Measurements from ENCODE around the gene IPO11.

The IPO11 gene

DNA sequence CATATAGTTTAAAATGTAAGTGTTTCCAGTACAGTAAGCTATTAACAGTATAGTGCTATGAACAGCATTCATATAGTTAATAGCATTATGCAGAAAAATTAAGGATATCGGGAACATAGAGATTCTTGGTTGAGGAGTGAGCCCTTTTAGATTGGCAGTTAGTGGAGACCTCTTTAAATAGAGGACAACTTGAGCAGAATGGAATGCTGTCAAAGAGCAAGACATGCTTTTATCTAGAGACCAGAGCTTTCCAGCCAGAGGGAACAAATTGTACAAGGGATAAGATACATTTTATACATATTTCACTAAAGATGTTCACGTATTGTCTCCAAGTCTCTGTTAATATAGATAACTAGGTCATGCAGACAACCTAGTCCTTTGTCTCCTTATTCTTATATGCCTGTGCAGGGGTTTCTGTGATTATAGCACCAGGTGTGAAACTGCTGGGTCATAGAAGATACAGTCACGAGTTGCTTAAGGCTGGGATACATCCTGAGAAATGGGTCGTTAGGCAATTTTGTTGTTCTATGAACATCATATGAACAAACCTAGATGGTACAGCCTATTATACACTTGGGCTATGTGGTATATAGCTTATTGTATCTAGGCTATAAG is 6.0 kb downstream of the IPO11 start:
- TF ChIP-seq ZFX (IDR thresholded peaks at IDR 0.05) = no peak
- TF ChIP-seq, protein P1, sequence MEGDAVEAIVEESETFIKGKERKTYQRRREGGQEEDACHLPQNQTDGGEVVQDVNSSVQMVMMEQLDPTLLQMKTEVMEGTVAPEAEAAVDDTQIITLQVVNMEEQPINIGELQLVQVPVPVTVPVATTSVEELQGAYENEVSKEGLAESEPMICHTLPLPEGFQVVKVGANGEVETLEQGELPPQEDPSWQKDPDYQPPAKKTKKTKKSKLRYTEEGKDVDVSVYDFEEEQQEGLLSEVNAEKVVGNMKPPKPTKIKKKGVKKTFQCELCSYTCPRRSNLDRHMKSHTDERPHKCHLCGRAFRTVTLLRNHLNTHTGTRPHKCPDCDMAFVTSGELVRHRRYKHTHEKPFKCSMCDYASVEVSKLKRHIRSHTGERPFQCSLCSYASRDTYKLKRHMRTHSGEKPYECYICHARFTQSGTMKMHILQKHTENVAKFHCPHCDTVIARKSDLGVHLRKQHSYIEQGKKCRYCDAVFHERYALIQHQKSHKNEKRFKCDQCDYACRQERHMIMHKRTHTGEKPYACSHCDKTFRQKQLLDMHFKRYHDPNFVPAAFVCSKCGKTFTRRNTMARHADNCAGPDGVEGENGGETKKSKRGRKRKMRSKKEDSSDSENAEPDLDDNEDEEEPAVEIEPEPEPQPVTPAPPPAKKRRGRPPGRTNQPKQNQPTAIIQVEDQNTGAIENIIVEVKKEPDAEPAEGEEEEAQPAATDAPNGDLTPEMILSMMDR (conservative IDR thresholded peaks at IDR 0.05) = no peak
- no peak overlapping the region for H3K27ac ChIP-seq

DNA sequence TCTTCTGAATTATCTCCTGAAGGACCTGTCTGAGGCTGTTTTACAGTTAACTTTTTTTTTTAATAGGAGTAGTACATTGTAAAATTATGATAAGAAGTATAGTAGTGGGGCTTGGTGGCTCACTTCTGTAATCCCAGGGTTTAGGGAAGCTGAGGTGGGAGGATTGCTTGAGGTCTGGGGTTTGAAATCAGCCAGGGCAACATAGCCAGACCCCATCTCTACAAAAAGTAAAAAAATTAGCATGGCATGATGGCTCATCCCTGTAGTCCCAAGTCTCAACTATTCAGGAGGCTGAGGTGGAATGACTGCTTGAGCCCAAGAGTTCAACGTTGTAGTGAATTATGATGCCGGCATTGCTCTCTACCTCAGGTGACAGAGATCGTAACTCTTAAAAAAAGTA is 7.0 kb downstream of the IPO11 start:
- no peak overlapping the region for H3K27ac ChIP-seq
- TF ChIP-seq ZFX (IDR thresholded peaks at IDR 0.05) = no peak
- TF ChIP-seq, protein P1 (conservative IDR thresholded peaks at IDR 0.05) = no peak

DNA sequence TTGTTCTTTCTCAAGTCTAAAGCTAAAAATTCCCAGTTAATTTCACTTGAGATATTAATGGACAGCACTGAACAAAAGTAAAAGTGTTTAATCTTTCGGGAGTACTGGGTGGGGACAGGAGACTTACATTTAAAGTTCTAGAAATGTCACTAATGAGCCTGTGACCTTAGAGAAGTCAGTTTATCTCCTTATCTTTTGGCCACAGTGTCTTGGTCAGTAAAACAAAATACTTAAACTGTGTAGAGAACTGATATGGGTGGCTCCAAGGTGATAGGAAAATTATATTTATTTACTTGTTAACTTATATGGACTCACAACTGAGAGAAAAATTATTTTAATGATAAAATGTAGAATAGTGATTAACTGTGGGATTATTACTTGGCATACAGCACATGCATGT is 8.9 kb downstream of the IPO11 start:
- no peak overlapping the region for H3K27ac ChIP-seq
- TF ChIP-seq ZFX (IDR thresholded peaks at IDR 0.05) = no peak
- TF ChIP-seq, protein P1 (conservative IDR thresholded peaks at IDR 0.05) = no peak

DNA sequence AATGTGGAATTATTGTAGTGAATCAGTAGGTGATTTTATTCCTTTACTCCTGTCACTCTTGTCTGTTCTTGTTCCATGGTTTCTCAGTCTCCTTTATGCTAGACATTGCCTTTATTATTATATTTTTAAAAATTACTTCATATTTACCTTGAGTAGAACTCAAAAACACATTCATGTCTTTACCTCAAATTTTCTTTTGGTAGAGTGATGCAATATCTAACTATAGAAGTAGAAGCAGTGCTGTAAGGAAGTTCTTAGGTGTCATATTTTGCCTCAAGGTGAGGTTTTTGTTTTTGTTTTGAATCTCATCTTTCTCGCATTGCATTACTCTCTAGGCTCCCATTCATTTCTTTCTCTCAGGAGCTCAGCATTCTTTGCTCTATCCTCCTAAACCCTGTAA is 12.2 kb downstream of the IPO11 start:
- no peak overlapping the region for H3K27ac ChIP-seq
- TF ChIP-seq, protein P1 (conservative IDR thresholded peaks at IDR 0.05) = no peak
- no peak for TF ChIP-seq ZFX (IDR thresholded peaks at IDR 0.05)

DNA sequence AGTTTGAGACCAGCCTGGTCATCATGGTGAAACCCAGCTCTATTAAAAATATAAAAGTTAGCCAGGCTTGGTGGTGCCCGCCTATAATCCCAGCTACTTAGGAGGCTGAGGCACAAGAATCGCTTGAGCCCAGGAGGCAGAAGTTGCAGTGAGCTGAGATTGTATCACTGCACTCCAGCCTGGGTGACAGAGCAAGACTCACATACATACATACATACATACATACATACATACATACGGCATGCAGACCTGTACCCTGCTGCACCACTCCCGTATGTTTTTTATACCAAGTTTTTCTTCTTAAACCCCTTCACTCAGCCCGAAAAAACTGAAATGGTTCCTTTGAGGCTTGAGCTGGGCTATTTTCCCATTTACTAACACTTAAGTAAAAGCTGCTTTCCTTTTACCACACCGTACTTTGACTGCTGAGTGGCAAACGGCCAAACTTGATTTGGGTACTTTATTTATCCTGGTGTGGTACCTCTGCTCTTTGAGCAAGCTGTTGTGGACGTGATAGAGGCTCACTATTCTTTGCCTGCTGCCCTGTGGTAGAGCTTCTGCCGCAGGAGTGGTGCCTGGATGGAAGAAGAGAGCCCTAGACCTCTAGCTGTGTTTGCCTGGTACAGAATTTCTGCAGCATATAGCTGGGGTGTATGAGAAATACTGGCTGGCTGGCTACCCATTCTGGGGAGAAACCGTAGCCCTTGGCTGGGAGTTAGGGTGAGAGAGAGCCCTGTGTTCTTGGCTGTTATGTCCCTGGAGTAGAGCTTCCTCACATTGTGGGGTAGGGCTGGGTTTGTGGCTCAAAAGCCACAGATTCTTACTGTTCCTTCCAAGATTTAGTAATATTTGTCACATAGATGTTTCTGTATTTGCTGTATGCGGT is 19.4 kb downstream of the IPO11 start:
- TF ChIP-seq, protein P1 (conservative IDR thresholded peaks at IDR 0.05) = no peak
- no peak for TF ChIP-seq ZFX (IDR thresholded peaks at IDR 0.05)
- no peak overlapping the region for H3K27ac ChIP-seq

DNA sequence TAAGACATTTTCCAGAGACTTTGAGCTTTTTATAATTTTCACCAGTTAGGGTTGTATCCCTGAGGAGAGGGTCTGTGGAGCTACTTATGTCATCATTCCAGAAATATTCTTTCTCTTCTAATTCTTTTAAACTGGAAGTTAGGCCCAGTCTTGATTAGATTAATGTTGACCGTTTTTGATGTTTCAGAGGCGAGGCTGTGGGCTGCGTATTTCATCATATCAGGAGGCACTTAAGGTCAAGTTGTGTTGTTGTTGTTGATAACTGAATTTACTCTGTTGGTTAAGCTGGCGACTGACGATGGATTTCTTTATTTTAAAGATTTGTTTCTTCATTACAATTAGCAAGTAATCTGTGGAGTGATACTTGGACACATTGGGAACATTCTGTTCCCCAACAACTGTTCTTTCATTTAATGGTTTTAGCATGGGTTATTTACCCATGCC is 20.1 kb downstream of the IPO11 start:
- H3K27ac ChIP-seq = no peak overlapping the region
- TF ChIP-seq, protein P1 (conservative IDR thresholded peaks at IDR 0.05) = no peak
- no peak for TF ChIP-seq ZFX (IDR thresholded peaks at IDR 0.05)

DNA sequence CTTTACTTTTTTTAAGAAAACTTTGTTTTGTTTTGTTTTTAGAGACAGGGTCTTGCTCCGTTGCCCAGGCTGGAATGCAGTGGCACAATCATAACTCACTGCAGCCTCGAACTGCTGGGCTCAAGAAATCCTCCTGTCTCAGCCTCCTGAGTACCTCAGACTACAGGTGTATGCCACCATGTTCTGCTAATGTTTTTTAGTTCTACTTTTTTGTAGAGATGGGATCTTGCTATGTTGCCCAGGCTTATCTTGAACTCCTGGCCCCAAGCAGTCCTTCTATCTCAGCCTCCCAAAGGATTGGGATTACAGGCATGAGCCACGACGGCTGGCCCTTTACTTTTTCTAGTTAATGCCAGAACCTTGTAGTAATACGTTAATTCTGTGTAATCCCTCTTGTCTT is 36.0 kb downstream of the IPO11 start:
- TF ChIP-seq, protein P1 (conservative IDR thresholded peaks at IDR 0.05) = no peak
- no peak for TF ChIP-seq ZFX (IDR thresholded peaks at IDR 0.05)
- no peak overlapping the region for H3K27ac ChIP-seq
